GM12878 (cell line): ENCODE measurements around the gene CD2BP2. TPM values are rescaled to one million over a fixed set of nuclear protein-coding genes. Genes with fewer than 3 reads are reported as not detected.
A peak's percentile ranks its signal among the peaks of the same experiment; 100 is the strongest.

ENCODE experiments used
- ATAC-seq: fragments of 200-7000 bp; cut with Tn5 transposase; 3 replicates; pipeline ENCODE4 v1.9.1; 2020; ENCODE audit warnings: mild to moderate bottlenecking, moderate library complexity
- BruUV-seq: library from RNA; stranded (reverse); fragments of 400-500 nt; replicated peaks from 2 replicates; lab custom pipeline; 2021; lab: Mats Ljungman, UMichigan
- CTCF ChIA-PET: fragments of 300-600 bp; sonication (Branson Sonifier 250); formaldehyde crosslinking; extraction: SDS; loops from one replicate; lab custom pipeline; 2021; ENCODE audit warnings: inconsistent platforms; lab: Yijun Ruan, JAX
- POLR2A ChIA-PET: fragments of 350-600 bp; formaldehyde crosslinking; extraction: SDS; loops from one replicate; lab custom pipeline; 2021; ENCODE audit warnings: inconsistent platforms; lab: Charles Lee
- RAD21 ChIA-PET: fragments of 300-600 bp; sonication (Branson Sonifier 250); formaldehyde crosslinking; loops from one replicate; lab custom pipeline; 2023; ENCODE audit warnings: antibody characterized with exemption; ENCODE audit not compliant: unreplicated experiment; lab: Charles Lee
- SMC1A ChIA-PET: fragments of 300-600 bp; sonication (Branson Sonifier 250); formaldehyde crosslinking; loops from one replicate; lab custom pipeline; 2023; ENCODE audit not compliant: unreplicated experiment, uncharacterized antibody; lab: Charles Lee
- DNase-seq: peaks from one replicate; pipeline ENCODE4 v3.0.0-alpha.2; 2011; ENCODE audit warnings: low read depth, low spot score
- FAIRE-seq: peaks from 3 replicates; lab custom pipeline; 2011; peaks lifted over from hg19 to GRCh38; lab: Jason Lieb, UNC
- H2AFZ ChIP-seq: 2 replicates; pipeline ENCODE4 v1.6.0; 2011; ENCODE audit warnings: low read depth, low read length, control low read depth; ENCODE audit not compliant: control insufficient read depth
- H3K27ac ChIP-seq: 2 replicates; pipeline ENCODE4 v1.5.1; 2011; ENCODE audit warnings: control low read depth; ENCODE audit not compliant: control insufficient read depth, insufficient read depth
- H3K27me3 ChIP-seq, 2 experiments: replicated peaks in 1 of 2; 2 replicates each; pipeline versions ENCODE4 v1.6.0 to v1.6.1; 2011; ENCODE audit warnings: low read length in 1 of 2; ENCODE audit not compliant: control insufficient read depth in 2 of 2, insufficient read depth in 2 of 2
- H3K36me3 ChIP-seq, 2 experiments: 2 replicates each; pipeline ENCODE4 v1.5.1; 2011; ENCODE audit warnings: low read length in 1 of 2; ENCODE audit not compliant: control insufficient read depth in 2 of 2, insufficient read depth in 2 of 2
- H3K4me1 ChIP-seq: 2 replicates; pipeline ENCODE4 v1.6.1; 2011; ENCODE audit warnings: mild to moderate bottlenecking, low read length, moderate library complexity, mixed read lengths; ENCODE audit not compliant: control insufficient read depth, insufficient read depth
- H3K4me2 ChIP-seq: 2 replicates; pipeline ENCODE4 v1.6.0; 2011; ENCODE audit warnings: control low read depth; ENCODE audit not compliant: control insufficient read depth, insufficient read depth
- H3K4me3 ChIP-seq: fragments of 200-600 bp; sonication (generic); 2 replicates; pipeline ENCODE4 v1.5.1; 2016
- H3K79me2 ChIP-seq: 2 replicates; pipeline ENCODE4 v1.6.0; 2011; ENCODE audit warnings: low read length; ENCODE audit not compliant: control insufficient read depth, insufficient read depth
- H3K9ac ChIP-seq: 2 replicates; pipeline ENCODE4 v1.8.0; 2011; ENCODE audit warnings: low read length, control low read depth, mixed read lengths; ENCODE audit not compliant: control insufficient read depth, insufficient read depth
- H3K9me3 ChIP-seq: replicated peaks from 3 replicates; pipeline ENCODE4 v1.5.1; 2011; ENCODE audit warnings: mild to moderate bottlenecking, low read length; ENCODE audit not compliant: control insufficient read depth, insufficient read depth
- H4K20me1 ChIP-seq: 2 replicates; pipeline ENCODE4 v1.6.0; 2011; ENCODE audit not compliant: control insufficient read depth, insufficient read depth
- BHLHE40 ChIP-seq, 2 experiments: fragments of 450-650 bp in 1 of 2; IDR thresholded peaks; 2 replicates each; pipeline ENCODE4 v1.6.1; 2011 to 2017; ENCODE audit warnings: low read depth in 2 of 2, borderline replicate concordance in 1 of 2, improper control_type of control experiment in 1 of 2, low read length in 1 of 2, mild to moderate bottlenecking in 1 of 2
- CBX3 ChIP-seq: fragments of 200-600 bp; sonication (generic); IDR thresholded peaks from 2 replicates; pipeline ENCODE4 v1.6.1; 2016; ENCODE audit warnings: low read depth, borderline replicate concordance
- CEBPB ChIP-seq, 2 experiments: fragments of 150-350 bp in 1 of 2; IDR thresholded peaks; 2 replicates each; pipeline ENCODE4 v1.6.1; 2012 to 2014; ENCODE audit warnings: low read depth in 2 of 2, low read length in 2 of 2, borderline replicate concordance in 1 of 2, inconsistent platforms in 1 of 2
- EP300 ChIP-seq, 2 experiments: fragments of 150-350 bp in 1 of 2; IDR thresholded peaks; 2 replicates each; pipeline ENCODE4 v1.6.1; 2011 to 2012; ENCODE audit warnings: low read depth in 2 of 2, low read length in 2 of 2, borderline replicate concordance in 1 of 2, improper control_type of control experiment in 1 of 2, inconsistent platforms in 1 of 2; ENCODE audit not compliant: control insufficient read depth in 1 of 2
- MEF2B ChIP-seq: fragments of 450-650 bp; IDR thresholded peaks from 2 replicates; pipeline ENCODE4 v1.6.1; 2018; ENCODE audit warnings: mild to moderate bottlenecking, moderate library complexity; ENCODE audit not compliant: partially characterized antibody, poor library complexity, severe bottlenecking
- RB1 ChIP-seq: fragments of 450-650 bp; formaldehyde crosslinking; IDR thresholded peaks from 2 replicates; pipeline ENCODE4 v1.6.1; 2017; ENCODE audit warnings: mild to moderate bottlenecking, borderline replicate concordance
- RELA ChIP-seq: fragments of 450-650 bp; IDR thresholded peaks from 2 replicates; pipeline ENCODE4 v1.8.0; 2014; ENCODE audit warnings: borderline replicate concordance; ENCODE audit not compliant: partially characterized antibody
- SIN3A ChIP-seq: IDR thresholded peaks from 2 replicates; pipeline ENCODE4 v1.6.1; 2012; ENCODE audit warnings: low read depth, low read length, improper control_type of control experiment
- SIX5 ChIP-seq: IDR thresholded peaks from 2 replicates; pipeline ENCODE4 v1.6.1; 2011; ENCODE audit warnings: mild to moderate bottlenecking, low read depth, low read length, moderate library complexity; ENCODE audit not compliant: severe bottlenecking
- SMC3 ChIP-seq: IDR thresholded peaks from 2 replicates; pipeline ENCODE4 v1.6.1; 2011; ENCODE audit warnings: low read length, improper control_type of control experiment, borderline replicate concordance
- SUPT20H ChIP-seq: IDR thresholded peaks from 2 replicates; pipeline ENCODE4 v1.6.1; 2011; ENCODE audit warnings: low read depth, mild to moderate bottlenecking, low read length, moderate library complexity, borderline replicate concordance; ENCODE audit not compliant: control insufficient read depth
- ZBTB11 ChIP-seq: fragments of 450-650 bp; formaldehyde crosslinking; IDR thresholded peaks from 2 replicates; pipeline ENCODE4 v1.5.0; 2022; ENCODE audit warnings: mild to moderate bottlenecking, missing genetic modification characterization
- ZNF622 ChIP-seq: fragments of 450-650 bp; IDR thresholded peaks from 2 replicates; pipeline ENCODE4 v1.6.1; 2017; ENCODE audit warnings: mild to moderate bottlenecking, inconsistent platforms
- WGBS: methylation state at CpG from one replicate; pipeline ENCODE4 v1.1.6; 2016; ENCODE audit warnings: low lambda C conversion rate; ENCODE audit not compliant: insufficient replicate concordance, insufficient coverage; ENCODE audit errors: missing lambda C conversion rate; 5-methylcytosine and 5-hydroxymethylcytosine counted together
- in situ Hi-C: fragments of 300-500 bp; cut with MboI; formaldehyde crosslinking; loops from 9 replicates; pipeline ENCODE4 v1.14.3; 2018; ENCODE audit warnings: mixed read lengths
- intact Hi-C: fragments of 100-400 bp; cut with micrococcal nuclease; formaldehyde crosslinking; loops from one replicate; pipeline ENCODE4 v1.14.2; 2022; ENCODE audit not compliant: unreplicated experiment
- polyA plus RNA-seq, 11 experiments: library from polyadenylated mRNA; depleted of rRNA in 4 of 11; unstranded in 6 of 11; stranded (reverse) in 5 of 11; fragments of >200 nt; fragmentation: Nextera tagmentation in 4 of 11; fragmentation: Illumina TruSeq in 1 of 11; extraction: Ambion mirVana in 4 of 11; extraction: Trizol in 1 of 11; gene quantifications; 1 replicate in 1 of 11; 2 replicates in 10 of 11; pipeline versions ENCODE4 v1.2.1 to v1.2.3, GENCODE V29; 2011 to 2016; ENCODE audit warnings: inconsistent platforms in 2 of 11, missing spikeins in 2 of 11, low read depth in 1 of 11
- total RNA-seq, 4 experiments: library from RNA; depleted of rRNA in 3 of 4; stranded (reverse); fragments of >200 nt in 3 of 4; fragmentation: Illumina TruSeq in 1 of 4; extraction: Trizol in 1 of 4; gene quantifications; 2 replicates each; pipeline versions ENCODE4 v1.2.1 to v1.2.3, GENCODE V29; 2013 to 2021
- TF ChIP-seq, protein P1 (sequence below): IDR thresholded peaks from 2 replicates; pipeline ENCODE4 v1.6.1; 2011; ENCODE audit warnings: mild to moderate bottlenecking, low read depth, low read length, moderate library complexity; ENCODE audit not compliant: insufficient replicate concordance
- TF ChIP-seq, protein P2 (sequence below), 3 experiments: IDR thresholded peaks in 2 of 3; conservative IDR thresholded peaks in 1 of 3; 2 replicates each; pipeline ENCODE4 v1.5.1; 2011; ENCODE audit warnings: low read depth in 3 of 3, low read length in 3 of 3, mild to moderate bottlenecking in 3 of 3, control low read depth in 2 of 3, moderate library complexity in 2 of 3, inconsistent platforms in 1 of 3, mixed read lengths in 1 of 3; ENCODE audit not compliant: control insufficient read depth in 2 of 3, insufficient read depth in 1 of 3; ENCODE audit errors: extremely low read depth in 1 of 3

The CD2BP2 gene
- total and polyA plus RNA-seq, 10 of the 15 experiments (the other 5 are each of a cell fraction or from before 2014, with no cell fraction given), result 3.3 to 47.9 (median 31.8) TPM

DNA sequence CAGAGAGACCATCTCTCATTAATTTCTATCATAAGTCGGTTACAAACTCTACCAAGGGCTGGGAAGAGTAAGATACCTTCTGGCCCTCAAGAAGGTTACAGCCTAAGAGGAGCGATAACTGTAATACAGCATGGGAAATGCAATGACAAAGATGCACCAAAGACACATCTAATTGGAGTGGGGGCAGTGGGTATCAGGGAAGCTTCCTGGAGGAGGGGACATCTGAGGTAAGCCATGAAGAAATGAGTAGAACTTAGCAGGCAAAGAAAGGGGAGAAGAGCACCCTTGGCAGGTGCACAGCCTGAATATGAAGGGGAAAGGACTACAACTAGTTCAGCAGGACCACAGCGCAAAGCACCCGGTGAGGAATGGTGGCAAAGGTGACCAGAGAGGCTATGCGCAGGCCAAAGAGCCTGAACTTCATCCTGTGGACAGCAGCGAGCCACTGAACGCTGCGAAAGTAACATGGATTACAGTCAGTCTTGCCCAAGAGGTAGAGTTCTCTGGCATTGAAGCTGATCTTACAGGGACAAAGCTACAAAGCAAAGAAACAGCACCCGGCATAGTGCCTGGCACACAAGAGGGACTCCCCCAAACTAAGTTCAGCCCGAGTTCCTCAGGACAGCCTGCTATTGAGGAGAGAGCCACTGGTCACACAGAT lies 12.4 kb upstream of the CD2BP2 start:
- in situ Hi-C loops, result no loop called here
- CTCF ChIA-PET, result interaction anchor here (1.0 to 9.0 kb wide), 4 partner anchors 15 to 248 kb away, joined by 3 to 70 read pairs (median 4); partner anchors contain the start of genes SEPTIN1 and ZNF771
- POLR2A ChIA-PET, result interaction anchor here (1.0 to 2.1 kb wide), 4 partner anchors 9 to 42 kb away, joined by 4 to 8 read pairs (median 6); no protein-coding TSS in a partner anchor
- no peaks in the 10 kb centered on the region for H3K9me3 ChIP-seq
- H3K27ac ChIP-seq, result no peak overlapping the region; the same call in 1 of the 2 replicates
- H3K4me3 ChIP-seq, result peak overlapping the region; percentile 97
- intact Hi-C loops, result no loop called here
- FAIRE-seq, result no peak
- no peak overlapping the region for H2AFZ ChIP-seq
- peaks cover 16% of the 10 kb centered on the region for H3K4me1 ChIP-seq
- SMC1A ChIA-PET, result interaction anchor here (0.6 to 3.5 kb wide), 4 partner anchors 17 to 274 kb away, joined by 3 to 15 read pairs (median 4); partner anchors contain the start of gene ZNF771
- peaks cover 4 to 11% of the 10 kb centered on the region in 2 experiments; a peak in 3 of 4 replicates for H3K36me3 ChIP-seq
- RAD21 ChIA-PET, result interaction anchor here (0.7 to 1.6 kb wide), 2 partner anchors 15 to 59 kb away, joined by 3 to 4 read pairs; partner anchors contain the start of gene SEPTIN1
- WGBS, result 75% methylated on average over 10 of the region's 10 CpGs
- H3K4me2 ChIP-seq, result peak overlapping the region; percentile 98
- no peaks in the 10 kb centered on the region for H3K27me3 ChIP-seq
- H3K9ac ChIP-seq, result peak overlapping the region; percentile 86
- DNase-seq, result no peak
- H3K79me2 ChIP-seq, result peaks cover 35% of the 10 kb centered on the region
- ATAC-seq, result no peak
- BruUV-seq, result no TSS peak
- peaks cover 17% of the 10 kb centered on the region for H4K20me1 ChIP-seq
- TF ChIP-seq RELA (no peak), SIN3A (no peak), SIX5 (no peak), SMC3 (no peak), CBX3 (no peak), EP300 (IDR thresholded peaks at IDR 0.05; ENCODE audit: borderline replicate concordance in 1 of 2, control insufficient read depth in 1 of 2, low read depth in 2 of 2, low read length in 2 of 2) (no peak), MEF2B (no peak), ZBTB11 (CRISPR knock-in tag) (no peak), BHLHE40 (IDR thresholded peaks at IDR 0.05; ENCODE audit: borderline replicate concordance in 1 of 2, low read depth in 2 of 2, low read length in 1 of 2) (no peak), SUPT20H (no peak), RB1 (no peak), ZNF622 (no peak), CEBPB (IDR thresholded peaks at IDR 0.05; ENCODE audit: borderline replicate concordance in 1 of 2, low read depth in 2 of 2, low read length in 2 of 2) (no peak)
- TF ChIP-seq, protein P1, sequence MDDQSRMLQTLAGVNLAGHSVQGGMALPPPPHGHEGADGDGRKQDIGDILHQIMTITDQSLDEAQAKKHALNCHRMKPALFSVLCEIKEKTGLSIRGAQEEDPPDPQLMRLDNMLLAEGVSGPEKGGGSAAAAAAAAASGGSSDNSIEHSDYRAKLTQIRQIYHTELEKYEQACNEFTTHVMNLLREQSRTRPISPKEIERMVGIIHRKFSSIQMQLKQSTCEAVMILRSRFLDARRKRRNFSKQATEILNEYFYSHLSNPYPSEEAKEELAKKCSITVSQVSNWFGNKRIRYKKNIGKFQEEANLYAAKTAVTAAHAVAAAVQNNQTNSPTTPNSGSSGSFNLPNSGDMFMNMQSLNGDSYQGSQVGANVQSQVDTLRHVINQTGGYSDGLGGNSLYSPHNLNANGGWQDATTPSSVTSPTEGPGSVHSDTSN, result no peak
- TF ChIP-seq, protein P2, sequence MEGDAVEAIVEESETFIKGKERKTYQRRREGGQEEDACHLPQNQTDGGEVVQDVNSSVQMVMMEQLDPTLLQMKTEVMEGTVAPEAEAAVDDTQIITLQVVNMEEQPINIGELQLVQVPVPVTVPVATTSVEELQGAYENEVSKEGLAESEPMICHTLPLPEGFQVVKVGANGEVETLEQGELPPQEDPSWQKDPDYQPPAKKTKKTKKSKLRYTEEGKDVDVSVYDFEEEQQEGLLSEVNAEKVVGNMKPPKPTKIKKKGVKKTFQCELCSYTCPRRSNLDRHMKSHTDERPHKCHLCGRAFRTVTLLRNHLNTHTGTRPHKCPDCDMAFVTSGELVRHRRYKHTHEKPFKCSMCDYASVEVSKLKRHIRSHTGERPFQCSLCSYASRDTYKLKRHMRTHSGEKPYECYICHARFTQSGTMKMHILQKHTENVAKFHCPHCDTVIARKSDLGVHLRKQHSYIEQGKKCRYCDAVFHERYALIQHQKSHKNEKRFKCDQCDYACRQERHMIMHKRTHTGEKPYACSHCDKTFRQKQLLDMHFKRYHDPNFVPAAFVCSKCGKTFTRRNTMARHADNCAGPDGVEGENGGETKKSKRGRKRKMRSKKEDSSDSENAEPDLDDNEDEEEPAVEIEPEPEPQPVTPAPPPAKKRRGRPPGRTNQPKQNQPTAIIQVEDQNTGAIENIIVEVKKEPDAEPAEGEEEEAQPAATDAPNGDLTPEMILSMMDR (IDR thresholded peaks at IDR 0.05 in 2 of 3, conservative IDR thresholded peaks at IDR 0.05 in 1 of 3; ENCODE audit: control insufficient read depth in 2 of 3, extremely low read depth in 1 of 3, insufficient read depth in 1 of 3, low read depth in 3 of 3, low read length in 3 of 3), result no peak
